Lower leg skin (tissue), 3 donors: ENCODE data around the gene PABPN1.

ENCODE experiments used
- CTCF ChIP-seq, 3 donors: fragments of 450-650 bp; IDR thresholded peaks; one replicate each; pipeline ENCODE4 v1.5.1; 2016; ENCODE audit warnings: antibody characterized with exemption in 3 of 3, mild to moderate bottlenecking in 3 of 3, moderate library complexity in 2 of 3
- POLR2A ChIP-seq, 2 donors: fragments of 450-650 bp; IDR thresholded peaks; one replicate each; pipeline ENCODE4 v1.6.1; 2016 to 2017; ENCODE audit warnings: antibody characterized with exemption in 2 of 2, mild to moderate bottlenecking in 1 of 2, moderate library complexity in 1 of 2

- TF ChIP-seq CTCF (IDR thresholded peaks at IDR 0.05) (no peak), POLR2A (IDR thresholded peaks at IDR 0.05) (no peak)
Observed at GRCh38 chr14:23371865-23372264, 50.6 kb downstream of the PABPN1 start.
